ENCODE data around the gene CSRP2.

Gene CSRP2

GRCh38 chr12:76864791-76865400, 13.9 kb downstream of the CSRP2 start:
- in situ Hi-C loops (cut with MboI; ENCODE audit: low sequenced_read_pairs), result no loop called here

- in situ Hi-C loops (cut with MboI; ENCODE audit: low sequenced_read_pairs), result no loop called here
Measured at GRCh38 chr12:76863837-76864236, 15.0 kb downstream of the CSRP2 start.

- in situ Hi-C loops (cut with MboI; ENCODE audit: low sequenced_read_pairs), result no loop called here
Measured at GRCh38 chr12:76863005-76863670, 15.7 kb downstream of the CSRP2 start.

- in situ Hi-C loops (cut with MboI; ENCODE audit: low sequenced_read_pairs), result no loop called here
Measured at GRCh38 chr12:76860256-76860655, 18.6 kb downstream of the CSRP2 start.

- in situ Hi-C loops (cut with MboI; ENCODE audit: low sequenced_read_pairs), result no loop called here
Measured at GRCh38 chr12:76859611-76860010, 19.2 kb downstream of the CSRP2 start.

- in situ Hi-C loops (cut with MboI; ENCODE audit: low sequenced_read_pairs), result no loop called here
Measured at GRCh38 chr12:76856018-76856644, 22.7 kb downstream of the CSRP2 start.

GRCh38 chr12:76855271-76855670, 23.5 kb downstream of the CSRP2 start:
- in situ Hi-C loops (cut with MboI; ENCODE audit: low sequenced_read_pairs), result no loop called here

- in situ Hi-C loops (cut with MboI; ENCODE audit: low sequenced_read_pairs), result no loop called here
Measured at GRCh38 chr12:76852106-76852505, 26.7 kb downstream of the CSRP2 start.

GRCh38 chr12:76848132-76848531, 30.7 kb downstream of the CSRP2 start:
- in situ Hi-C loops (cut with MboI; ENCODE audit: low sequenced_read_pairs), result no loop called here

GRCh38 chr12:76847260-76847659, 31.6 kb downstream of the CSRP2 start:
- in situ Hi-C loops (cut with MboI; ENCODE audit: low sequenced_read_pairs), result no loop called here

GRCh38 chr12:76836633-76837032, 42.2 kb downstream of the CSRP2 start:
- in situ Hi-C loops (cut with MboI; ENCODE audit: low sequenced_read_pairs), result no loop called here

GRCh38 chr12:76830436-76830835, 48.4 kb downstream of the CSRP2 start:
- in situ Hi-C loops (cut with MboI; ENCODE audit: low sequenced_read_pairs), result no loop called here

GRCh38 chr12:76820888-76821482, 57.8 kb downstream of the CSRP2 start:
- in situ Hi-C loops (cut with MboI; ENCODE audit: low sequenced_read_pairs), result no loop called here

- in situ Hi-C loops (cut with MboI; ENCODE audit: low sequenced_read_pairs), result no loop called here
Measured at GRCh38 chr12:76813972-76814371, 64.8 kb downstream of the CSRP2 start.

- in situ Hi-C loops (cut with MboI; ENCODE audit: low sequenced_read_pairs), result no loop called here
Measured at GRCh38 chr12:76813265-76813664, 65.6 kb downstream of the CSRP2 start.

- in situ Hi-C loops (cut with MboI; ENCODE audit: low sequenced_read_pairs), result no loop called here
Measured at GRCh38 chr12:76811976-76812375, 66.8 kb downstream of the CSRP2 start.

- in situ Hi-C loops (cut with MboI; ENCODE audit: low sequenced_read_pairs), result no loop called here
Measured at GRCh38 chr12:76810671-76811419, 68.0 kb downstream of the CSRP2 start.

All from HL-60/S4 (cell line).